C1 segment of cervical spinal cord (tissue), 14 donors: ENCODE results near the gene SDK2.
A peak's percentile ranks its signal among the peaks of the same experiment; 100 is the strongest.

Source experiments
- DNase-seq, 14 donors: peaks; one replicate each; lab custom pipeline; 2025; lab: John Stamatoyannopoulos, UW

SDK2 gene

GRCh38 chr17:73369817-73370490 is 274.3 kb downstream of the SDK2 start:
- peak; percentile 32 to 88 (median 71) for DNase-seq

DNA sequence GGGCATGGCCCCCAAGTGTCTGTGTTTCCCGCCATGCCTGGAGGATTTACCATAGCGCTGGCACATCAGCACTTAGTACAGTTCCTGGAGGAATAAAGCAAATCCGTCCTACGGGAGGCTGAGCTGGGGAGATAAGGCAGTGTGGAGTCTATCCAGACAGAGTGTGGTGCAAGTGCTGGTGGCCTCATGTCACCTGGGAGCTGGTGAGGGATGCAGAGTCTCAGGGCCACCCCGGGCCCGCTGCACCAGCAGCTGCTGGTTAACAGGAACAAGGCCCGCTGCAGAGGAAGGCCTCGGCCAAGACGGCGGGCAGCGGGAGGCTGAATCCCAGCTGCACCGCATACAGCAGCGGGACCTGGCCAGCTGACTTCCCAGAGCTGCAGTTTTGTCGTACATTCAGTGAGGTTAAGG is 275.1 kb downstream of the SDK2 start:
- peak in 2 of 14 donors; percentile 28 to 42 for DNase-seq

- no peak for DNase-seq
These were observed 276.1 kb downstream of the SDK2 start for GRCh38 chr17:73368085-73368631.

- peak in 8 of 14 donors; percentile 6 to 79 (median 48) for DNase-seq
These were observed 278.2 kb downstream of the SDK2 start for GRCh38 chr17:73365906-73366623.

GRCh38 chr17:73365301-73365874 is 278.9 kb downstream of the SDK2 start:
- DNase-seq, result peak in 4 of 14 donors; percentile 51 to 60 (median 54)

GRCh38 chr17:73364155-73364522 is 280.1 kb downstream of the SDK2 start:
- DNase-seq, result no peak

DNA sequence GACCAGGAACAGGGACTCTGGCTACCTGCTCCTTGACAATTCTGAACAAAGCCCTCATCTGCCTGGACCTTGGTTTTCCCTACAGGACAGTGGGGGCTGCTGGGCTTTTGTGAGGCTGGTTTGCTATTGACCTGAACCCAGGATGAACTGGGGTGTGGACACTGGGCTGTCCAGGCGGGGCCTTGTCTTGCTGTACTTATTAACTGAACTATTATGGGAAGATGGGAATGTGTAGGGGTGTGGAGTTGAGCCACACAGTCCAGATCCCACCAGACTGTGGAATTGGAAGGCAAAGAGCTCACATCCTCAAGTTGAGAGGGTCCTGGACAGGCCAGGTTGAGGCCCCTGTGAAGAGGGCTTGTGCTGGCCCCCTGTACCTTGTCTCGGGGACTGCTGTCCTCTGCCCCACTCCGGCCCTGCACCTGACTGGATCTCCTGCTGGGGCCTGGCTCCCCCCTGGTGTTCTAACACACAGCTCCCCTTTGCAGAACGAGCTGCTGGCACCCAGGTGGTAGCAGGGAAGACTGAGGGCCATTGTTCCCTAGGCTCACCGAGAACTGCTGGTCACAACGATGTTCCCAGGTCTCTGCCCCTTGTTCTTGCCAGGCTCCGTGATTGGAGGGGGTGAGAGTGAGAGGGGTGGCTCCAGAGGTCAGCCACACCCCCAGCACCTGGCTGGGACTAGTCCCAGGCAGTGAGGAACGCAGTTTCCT is 280.6 kb downstream of the SDK2 start:
- DNase-seq, result no peak

DNA sequence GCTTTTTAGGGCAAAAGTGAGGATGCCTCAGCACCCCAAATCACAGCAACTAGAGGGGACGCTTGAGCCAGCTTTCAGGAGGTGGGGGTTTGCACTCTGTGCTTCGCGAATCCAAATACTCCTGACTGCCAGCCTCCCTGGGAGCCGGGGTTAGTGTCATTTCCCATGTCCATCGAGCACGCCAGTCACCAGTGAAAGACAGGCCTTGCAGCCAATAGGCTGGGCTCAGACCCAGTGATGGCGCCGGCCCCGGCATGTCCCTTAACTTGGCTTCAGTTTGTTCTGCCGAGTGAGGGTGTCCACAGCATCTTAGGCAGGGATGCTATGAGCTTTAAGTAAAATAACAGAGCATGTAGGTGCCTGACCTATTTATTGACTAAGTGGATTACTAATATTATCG is 281.5 kb downstream of the SDK2 start:
- no peak for DNase-seq

- DNase-seq, result no peak
These were observed 283.1 kb downstream of the SDK2 start for GRCh38 chr17:73360961-73361761.

DNA sequence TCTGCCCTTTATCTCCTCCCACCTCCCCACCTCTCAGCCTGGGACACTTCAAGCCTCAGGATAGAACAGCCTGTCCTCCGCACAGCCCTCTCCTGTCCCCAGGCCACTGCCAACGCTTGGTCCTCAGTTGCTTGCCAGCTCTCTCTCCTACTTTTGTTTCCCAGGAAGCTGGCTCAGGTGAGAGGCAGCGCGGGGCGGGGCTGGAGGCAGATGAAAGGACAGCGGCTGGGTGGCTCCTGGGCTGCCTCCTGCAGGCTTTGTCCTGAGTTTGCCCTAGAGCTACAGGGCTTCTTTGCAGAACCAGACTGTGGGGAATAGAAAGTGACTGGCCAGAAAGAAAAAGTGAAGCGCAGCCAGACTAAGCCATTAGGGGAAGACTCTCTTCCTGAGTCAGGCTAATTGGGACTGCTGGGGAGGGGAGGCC is 284.2 kb downstream of the SDK2 start:
- peak in 5 of 14 donors; percentile 21 to 61 (median 27) for DNase-seq

DNA sequence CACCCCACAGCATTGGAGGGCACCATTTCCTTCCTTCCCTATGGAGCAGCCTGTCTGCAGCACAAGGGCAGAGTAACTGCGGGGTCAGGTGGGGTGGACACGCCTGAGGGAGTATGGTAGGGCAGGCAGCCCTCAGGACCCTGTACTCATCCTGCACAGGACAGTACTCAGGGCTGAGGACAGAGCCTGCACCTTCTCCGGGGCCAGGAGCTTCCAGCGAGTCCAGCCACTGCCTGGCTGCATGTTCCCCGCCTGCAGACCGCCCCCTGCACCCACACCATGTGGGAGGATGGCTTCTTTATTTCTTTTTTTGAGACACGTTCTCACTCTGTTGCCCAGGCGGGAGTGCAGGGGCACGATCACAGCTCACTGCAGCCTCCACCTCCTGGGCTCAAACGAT is 284.9 kb downstream of the SDK2 start:
- DNase-seq, result no peak

DNA sequence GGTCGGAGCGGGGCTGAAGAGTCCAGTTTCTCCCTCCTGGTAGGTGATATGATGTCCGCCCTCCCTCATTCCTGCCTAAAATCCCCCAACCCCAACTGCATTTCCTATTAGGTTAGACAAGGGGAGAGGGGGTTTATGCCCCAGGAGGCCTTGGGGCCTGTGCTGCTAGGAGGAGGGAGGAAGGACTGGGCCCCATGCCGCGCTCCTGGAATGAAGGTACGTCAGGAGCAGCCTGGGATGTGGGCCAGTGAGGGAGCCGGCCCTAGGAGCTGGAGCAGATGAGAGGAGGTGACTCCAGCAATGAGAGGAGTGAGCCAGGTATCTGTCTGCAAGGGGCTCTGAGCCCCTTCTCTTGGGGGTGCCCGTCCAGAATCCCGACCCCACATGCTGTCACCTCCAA is 285.6 kb downstream of the SDK2 start:
- no peak for DNase-seq

DNA sequence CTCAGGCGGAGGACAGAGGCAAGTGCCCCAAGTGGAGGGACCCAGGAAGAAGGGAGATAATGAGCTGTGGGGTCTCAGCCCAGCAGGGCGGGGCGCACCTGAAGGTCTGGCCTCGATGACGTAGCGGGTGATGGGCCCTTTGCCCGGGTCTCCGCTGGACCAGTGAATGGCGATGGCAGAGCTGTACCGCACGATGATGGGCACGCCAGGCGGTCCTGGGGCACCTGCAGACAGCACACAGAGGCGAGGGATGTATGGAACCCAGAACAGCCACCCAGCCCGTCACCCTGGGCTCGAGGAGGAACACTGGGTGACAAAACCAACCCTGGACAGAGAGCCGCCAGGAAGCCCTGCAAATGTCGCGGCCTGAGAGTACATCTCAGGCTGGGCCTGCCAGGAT is 286.3 kb downstream of the SDK2 start:
- DNase-seq, result no peak

DNA sequence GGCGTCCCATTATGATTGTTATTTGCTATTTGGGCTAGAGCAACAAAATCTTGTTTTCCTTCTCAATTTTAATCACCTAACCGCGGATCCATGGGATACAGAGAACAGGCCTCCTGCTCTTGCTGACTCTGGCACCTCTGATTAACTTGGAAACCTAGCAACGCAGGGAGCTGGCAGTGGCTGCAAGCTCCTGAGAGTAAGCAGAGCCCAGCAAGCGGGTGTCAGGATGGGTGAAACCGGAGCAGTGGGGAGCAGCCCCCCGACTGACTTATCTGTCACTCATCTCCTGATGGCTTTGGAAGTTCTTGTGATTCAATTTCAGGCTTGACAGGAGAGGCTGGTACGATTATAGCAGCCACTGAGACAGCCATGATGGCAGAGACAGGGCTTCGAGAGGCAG is 286.9 kb downstream of the SDK2 start:
- peak in 3 of 14 donors; percentile 22 to 82 (median 25) for DNase-seq

DNA sequence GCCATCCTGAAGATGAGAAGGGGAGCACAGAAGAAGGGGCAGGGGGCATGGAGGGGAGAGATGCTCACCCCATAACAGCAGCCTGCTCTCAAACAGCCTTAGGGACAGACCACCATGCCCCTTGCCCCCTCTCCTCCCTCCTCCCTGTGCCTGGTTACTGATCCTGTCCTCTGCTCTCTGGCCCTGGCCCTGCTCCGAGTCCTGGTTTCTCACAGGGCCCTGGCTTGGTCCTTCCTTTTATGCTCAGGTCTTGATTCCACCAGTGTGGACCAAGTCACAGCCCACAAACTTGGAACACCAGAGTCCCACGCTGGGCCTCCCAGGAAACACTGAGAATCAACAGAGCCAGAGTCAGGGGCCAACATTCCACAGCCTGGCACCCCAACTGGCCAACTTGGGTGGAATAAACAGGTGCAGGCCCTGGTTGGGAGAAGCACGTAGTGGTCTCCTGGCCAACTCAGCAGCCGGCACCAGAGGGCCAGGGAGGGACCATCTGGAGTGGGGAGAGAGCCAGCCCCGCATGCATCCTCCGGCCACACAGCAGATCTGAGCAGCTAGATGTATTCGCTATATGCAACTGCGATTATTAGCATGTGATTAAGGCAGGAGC is 287.6 kb downstream of the SDK2 start:
- DNase-seq, result peak in 2 of 14 donors; percentile 29 to 89

GRCh38 chr17:73354423-73355284 is 289.6 kb downstream of the SDK2 start:
- DNase-seq, result no peak

DNA sequence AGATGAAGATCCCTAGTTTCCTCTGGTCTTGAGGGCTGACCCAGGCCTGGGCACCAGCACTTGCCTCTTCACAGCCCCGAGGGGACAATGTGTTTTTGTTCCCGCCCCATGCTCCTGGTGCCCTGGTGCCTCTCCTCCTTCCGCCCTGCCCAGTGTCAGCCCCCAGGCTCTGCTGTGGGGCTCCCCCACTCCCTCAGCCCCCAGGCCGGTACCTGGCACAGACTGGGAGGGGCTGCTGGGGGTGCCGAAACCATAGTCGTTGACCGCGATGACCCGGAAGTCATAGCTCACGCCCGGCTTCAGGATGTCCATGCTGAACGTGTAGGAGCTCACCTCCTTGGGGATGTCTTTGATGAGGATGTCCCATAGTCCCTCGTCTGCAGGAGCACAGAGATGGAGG is 292.0 kb downstream of the SDK2 start:
- DNase-seq, result no peak

- DNase-seq, result no peak
These were observed 292.5 kb downstream of the SDK2 start for GRCh38 chr17:73351764-73352163.

DNA sequence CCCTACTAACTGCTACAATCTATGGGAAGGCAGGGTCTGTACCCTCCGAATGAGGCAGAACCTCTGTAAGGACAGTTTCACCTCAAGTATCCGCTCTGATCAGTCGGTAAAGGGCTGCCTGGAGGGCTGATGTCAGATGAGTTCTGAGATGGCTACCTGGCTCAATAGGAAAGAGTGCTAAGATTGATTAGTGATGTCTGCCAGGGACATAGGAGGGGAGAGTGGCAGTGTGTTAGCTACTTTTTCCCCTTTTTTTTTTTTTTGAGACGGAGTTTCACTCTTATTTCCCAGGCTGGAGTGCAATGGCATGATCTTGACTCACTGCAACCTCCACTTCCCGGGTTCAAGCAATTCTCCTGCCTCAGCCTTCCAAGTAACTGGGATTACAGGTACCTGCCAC is 293.4 kb downstream of the SDK2 start:
- no peak for DNase-seq

DNA sequence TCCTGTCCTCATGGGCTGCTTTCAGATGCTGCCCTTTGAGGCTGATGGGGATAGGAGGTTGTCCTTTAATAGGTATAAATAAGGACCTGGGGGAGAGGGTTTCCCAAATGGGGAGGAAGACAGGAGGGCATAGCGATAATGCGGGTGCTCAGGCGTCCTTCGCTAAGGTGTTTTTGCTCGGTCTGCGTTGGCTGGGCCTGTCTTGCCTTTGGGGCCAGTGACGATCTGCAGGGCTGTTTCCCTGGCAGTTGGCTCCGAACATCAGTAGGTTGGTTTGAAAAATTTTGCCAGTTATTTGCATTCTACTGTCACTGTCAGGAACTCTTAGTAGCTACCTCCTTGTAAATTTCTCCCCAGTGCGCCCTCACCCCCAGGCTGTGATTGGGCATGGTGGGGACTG is 294.6 kb downstream of the SDK2 start:
- DNase-seq, result peak in 1 of 14 donors; percentile 43
